Activated CD4-positive, alpha-beta T cell treated with anti-CD3 and anti-CD28 coated beads, Interleukin-10, Interleukin-2, amounts not matched to agents 100 ng/mL and 50 ng/mL, durations not matched to agents 16 hours and 8 hours (primary cell): Measurements from ENCODE around the gene DGKH.
A peak's percentile ranks its signal among the peaks of the same experiment; 100 is the strongest.

ENCODE experiments used
- DNase-seq: peaks from one replicate; pipeline ENCODE4 v3.0.0-alpha.2; 2020

The DGKH gene, protein sequence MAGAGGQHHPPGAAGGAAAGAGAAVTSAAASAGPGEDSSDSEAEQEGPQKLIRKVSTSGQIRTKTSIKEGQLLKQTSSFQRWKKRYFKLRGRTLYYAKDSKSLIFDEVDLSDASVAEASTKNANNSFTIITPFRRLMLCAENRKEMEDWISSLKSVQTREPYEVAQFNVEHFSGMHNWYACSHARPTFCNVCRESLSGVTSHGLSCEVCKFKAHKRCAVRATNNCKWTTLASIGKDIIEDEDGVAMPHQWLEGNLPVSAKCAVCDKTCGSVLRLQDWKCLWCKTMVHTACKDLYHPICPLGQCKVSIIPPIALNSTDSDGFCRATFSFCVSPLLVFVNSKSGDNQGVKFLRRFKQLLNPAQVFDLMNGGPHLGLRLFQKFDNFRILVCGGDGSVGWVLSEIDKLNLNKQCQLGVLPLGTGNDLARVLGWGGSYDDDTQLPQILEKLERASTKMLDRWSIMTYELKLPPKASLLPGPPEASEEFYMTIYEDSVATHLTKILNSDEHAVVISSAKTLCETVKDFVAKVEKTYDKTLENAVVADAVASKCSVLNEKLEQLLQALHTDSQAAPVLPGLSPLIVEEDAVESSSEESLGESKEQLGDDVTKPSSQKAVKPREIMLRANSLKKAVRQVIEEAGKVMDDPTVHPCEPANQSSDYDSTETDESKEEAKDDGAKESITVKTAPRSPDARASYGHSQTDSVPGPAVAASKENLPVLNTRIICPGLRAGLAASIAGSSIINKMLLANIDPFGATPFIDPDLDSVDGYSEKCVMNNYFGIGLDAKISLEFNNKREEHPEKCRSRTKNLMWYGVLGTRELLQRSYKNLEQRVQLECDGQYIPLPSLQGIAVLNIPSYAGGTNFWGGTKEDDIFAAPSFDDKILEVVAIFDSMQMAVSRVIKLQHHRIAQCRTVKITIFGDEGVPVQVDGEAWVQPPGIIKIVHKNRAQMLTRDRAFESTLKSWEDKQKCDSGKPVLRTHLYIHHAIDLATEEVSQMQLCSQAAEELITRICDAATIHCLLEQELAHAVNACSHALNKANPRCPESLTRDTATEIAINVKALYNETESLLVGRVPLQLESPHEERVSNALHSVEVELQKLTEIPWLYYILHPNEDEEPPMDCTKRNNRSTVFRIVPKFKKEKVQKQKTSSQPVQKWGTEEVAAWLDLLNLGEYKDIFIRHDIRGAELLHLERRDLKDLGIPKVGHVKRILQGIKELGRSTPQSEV

DNA sequence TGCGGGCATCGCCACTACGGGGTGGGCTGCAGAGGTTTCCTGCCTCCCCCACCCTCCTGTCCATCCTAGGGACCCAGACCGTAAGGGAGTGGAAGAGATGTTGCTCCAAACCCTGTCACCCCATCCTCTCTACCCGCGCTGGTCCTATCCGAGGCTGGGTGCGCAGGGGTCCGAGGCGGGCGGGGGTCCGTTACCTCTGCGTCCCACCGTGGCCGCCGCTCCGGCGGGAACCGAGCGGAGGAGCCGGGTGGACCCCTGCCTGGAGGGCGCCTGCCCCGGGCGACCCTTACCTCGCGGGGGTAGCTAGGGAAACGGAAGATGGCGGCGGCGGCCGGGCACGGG lies at the start of gene DGKH:
TSS of gene DGKH (plus strand) at position 307 of the 342 bp plus-strand sequence. CDS start 126 bp downstream, outside the sequence.
- no peak for DNase-seq

DNA sequence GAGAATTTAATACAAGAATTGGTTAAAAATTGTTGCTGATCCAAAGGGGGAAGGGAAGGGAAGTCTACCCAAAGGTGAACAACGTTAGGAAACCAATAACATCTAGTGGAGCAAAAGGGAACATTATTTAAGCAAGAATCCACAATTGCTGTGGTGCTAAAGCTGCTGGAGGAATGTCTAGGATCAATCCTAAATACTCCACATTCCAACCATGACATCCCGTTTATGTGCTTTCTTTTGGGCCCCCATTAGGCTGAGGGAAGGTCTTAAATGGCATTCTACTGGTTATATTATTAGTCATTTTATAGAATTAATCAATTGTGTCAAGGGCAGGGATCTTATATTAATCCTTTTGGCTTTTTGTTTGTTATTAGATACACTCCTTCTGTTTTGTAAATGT lies 47.6 kb upstream of the DGKH start:
- no peak for DNase-seq

DNA sequence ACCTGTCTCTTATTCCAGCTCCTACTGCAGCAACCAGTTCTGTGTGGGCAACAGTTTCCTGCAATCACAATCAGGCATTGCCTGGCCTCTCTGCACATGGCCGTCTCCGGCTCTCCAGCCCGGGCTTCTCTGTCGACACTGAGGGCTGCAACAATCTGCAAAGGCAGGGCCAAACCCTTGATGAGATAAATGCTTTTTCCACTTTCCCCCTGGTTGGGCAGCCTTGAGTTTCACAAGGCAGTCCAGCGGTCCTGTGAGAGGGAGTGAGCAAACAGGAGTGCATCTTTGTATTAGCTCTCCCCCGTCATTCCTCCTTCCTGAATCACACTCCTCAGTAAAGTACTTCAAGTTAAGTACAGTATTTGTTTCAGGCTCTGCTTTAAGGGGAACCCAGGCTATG lies 46.9 kb upstream of the DGKH start:
- no peak for DNase-seq

DNA sequence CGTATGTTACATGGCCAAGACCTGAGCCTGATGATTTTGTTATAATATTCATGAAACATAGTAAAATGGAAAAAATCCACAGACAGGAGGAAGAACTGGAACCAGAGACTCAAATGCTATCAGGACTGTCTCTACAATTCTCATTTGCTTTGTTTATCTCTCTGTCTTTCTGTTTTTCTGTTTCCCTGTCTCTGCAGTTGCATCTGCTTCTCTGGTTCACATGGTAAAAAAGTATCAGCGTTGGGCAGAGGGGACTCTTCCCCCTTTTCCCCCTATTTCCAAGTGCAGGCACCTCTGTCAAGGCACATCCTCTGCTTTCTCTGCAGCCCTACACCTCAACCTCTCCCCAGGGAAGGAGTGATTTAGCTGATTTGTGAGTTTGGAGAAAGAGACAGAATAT lies 46.4 kb upstream of the DGKH start:
- DNase-seq: no peak

DNA sequence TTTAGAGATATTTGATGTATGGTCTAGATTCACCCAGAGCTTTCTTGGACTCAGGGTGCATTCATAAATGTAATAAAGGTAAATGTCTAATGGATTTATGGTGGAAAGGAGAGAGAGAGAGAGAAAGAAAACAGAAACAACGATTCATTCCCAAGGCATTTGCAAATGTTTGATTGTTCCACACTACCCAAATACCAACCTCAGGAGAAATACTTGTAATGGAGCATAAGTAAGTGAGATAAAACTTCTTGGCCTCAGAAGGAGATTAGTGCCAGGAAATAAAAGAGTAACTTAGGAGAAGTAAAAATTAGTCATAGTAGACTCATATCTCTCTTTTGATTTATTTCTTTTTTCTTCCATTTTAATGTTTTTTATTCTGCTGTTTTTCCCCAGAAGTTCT lies 40.6 kb upstream of the DGKH start:
- DNase-seq: no peak

DNA sequence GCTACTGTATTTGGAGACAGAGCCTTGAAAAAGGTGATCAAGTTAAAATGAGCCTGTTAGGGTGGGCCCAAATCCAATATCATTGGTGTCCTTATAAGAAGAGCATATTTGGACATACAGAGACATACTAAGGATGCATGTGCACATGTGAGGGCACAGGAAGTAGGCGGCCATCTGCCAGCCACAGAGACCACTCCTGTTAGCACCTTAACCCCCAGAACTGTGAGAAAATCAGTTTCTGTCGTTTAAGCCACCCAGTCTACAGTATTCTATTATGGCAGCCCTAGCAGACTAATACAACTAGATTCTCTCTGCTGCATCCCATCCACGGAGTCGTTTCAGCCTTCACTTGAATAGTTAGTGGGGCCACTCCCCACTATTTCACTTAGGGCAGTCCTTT lies 39.4 kb upstream of the DGKH start:
- no peak for DNase-seq

DNA sequence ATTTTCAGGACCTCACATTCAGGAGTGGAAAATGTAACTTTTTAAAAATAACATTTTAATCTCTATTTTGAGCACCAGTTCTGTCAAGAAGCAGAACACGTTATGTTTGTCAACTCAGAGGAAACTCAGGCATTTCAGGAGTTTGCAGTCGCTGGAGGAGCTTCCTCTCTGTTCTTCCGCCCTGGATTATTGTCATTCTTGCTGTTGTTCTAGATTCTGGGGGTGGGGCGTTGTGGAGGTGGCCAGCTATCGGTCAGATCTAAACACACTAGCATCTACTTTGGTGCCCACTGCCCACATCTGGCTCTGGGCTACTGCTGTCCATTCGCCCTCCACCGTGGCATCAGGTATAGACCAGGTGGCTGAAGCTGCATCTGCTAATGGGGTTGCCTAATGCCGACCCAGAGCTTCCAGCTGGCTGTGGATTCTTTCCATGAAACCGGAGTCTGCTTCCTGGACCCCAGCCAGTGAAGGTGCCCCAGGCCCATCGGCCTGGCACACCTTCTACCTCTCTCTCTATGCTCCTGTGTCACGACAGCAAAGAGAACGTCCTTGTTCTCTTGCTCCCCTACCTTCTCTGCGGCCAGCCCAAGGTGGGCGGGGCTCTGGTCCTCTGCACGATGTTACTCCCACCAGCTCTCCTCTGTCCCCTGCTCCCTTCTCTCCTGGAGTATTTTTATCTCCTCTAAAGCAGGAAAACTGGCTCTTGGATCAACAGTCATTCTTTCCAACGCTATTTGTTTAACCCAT lies 36.7 kb upstream of the DGKH start:
- DNase-seq: no peak

DNA sequence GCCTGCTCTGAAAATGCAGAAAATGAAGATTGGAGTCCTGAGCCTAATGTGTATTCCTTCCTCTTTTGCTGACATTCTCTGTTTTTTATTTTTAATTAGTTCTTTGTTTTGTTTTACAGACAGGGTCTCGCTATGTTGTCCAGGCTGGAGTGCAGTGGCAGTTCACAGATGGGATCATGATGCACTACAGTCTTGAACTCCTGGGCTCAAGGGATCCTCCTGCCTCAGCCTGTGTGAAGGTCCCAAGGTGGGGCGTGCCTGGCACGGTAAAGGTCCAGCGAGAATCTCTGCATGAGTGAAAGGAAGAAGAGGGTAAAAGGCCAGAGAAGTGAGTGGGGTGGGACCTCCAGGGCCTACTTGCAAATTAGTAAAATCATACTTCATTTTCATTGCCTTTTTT lies 34.3 kb upstream of the DGKH start:
- no peak for DNase-seq

DNA sequence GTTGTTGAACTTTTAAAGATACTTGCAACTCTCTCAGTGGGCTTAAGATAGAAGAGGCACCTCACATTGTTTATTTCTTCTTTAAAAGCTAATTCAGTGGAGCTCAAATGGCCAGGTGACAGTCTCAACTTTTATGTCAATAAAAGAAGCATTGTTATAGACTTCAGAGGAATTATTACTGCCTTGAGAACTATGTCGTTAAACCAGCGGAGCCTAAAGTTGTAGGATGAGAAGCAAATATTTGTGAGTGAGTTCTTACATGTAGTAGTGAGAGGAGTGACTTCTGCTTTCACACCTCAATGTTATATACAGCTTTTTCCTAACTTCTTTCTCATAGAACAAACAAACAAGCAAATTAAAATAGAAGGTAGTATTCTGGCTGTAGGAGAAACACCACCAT lies 31.2 kb upstream of the DGKH start:
- DNase-seq: no peak

DNA sequence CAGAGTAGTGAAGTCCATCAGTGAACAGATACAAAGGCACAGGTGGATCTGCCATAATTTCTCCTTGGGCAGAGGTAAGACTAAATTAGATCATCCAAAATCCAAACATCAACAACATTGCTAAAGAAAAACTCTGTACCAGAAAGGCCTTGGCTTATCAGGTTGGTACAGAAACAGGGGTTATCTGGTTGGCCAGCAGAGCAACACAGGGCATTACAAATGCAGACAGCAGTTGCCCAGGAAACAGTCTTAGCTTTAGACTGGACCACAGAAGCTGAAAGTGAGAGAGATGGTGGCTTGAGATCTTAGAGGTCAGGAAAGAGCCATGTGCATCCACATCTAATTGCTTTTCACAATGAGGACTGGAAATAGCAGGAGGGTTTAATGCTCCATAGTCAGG lies 26.6 kb upstream of the DGKH start:
- no peak for DNase-seq

DNA sequence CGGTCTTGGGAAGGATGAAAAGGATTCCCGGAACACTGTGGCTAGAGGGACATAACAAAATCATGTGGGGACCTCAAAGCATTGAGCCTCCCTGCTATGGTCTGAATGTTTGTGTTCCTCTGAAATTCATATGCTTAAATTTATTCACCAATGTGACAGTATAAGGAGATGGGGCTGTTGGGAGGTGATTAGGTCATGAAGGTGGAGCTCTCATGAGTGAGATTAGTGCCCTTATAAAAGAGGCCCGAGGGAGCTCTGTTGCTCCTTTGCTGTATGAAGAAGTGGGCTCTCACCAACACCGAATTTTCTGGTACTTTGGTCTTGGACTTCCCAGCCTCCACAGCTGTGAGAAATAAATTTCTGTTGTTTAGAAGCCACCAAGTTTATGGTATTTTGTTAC lies 26.1 kb upstream of the DGKH start:
- no peak for DNase-seq

DNA sequence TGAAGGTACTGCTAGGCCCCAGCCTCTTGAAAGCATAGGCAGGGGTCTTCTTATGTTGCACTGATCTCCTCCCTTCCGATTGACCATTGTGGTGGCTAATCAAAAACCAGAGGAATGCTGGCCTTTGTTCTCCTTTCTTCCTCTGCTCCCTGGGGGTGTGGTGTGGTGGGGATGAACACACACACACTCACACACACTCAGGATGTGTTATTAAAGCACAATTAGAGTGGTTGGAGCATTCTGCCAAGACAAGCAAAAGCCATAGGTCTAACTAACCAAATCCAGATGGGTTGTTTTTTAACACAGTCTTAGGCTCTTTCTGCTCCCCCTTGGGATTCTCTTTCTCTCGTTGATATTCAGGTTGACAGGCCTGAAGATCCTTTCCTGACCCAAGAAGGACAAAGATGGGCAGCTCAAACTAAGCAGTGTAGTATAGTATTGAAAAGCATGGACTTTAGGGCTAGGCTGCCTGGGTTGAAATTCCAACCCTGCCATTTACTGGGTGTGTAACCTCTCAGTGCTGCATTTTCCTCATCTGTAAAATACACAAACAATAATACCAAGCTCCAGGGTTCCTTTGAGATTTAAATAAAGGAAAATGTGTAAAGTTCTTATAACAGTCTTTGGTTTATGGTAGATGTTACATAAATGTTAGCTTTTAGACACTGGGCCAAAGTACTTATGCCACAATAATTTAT lies 25.5 kb upstream of the DGKH start:
- DNase-seq: no peak

DNA sequence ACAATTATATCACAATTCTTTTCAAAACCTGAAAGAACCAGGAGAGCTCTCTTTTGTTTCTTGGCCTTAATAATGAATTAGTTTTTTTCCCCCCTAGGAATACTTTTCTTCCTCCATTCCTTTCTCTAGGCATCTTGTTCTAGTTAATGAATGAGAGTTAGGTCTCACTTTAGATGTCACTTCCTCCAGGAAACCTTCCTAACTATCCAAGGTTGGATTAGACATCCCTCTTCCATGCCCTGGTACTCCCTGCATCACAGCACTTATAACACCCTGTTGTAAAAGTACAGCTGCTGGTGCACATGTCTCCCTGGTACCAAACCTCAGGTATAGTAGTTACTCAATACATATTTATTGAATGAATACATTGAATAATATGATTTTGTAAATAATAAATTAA lies 21.2 kb upstream of the DGKH start:
- no peak for DNase-seq

DNA sequence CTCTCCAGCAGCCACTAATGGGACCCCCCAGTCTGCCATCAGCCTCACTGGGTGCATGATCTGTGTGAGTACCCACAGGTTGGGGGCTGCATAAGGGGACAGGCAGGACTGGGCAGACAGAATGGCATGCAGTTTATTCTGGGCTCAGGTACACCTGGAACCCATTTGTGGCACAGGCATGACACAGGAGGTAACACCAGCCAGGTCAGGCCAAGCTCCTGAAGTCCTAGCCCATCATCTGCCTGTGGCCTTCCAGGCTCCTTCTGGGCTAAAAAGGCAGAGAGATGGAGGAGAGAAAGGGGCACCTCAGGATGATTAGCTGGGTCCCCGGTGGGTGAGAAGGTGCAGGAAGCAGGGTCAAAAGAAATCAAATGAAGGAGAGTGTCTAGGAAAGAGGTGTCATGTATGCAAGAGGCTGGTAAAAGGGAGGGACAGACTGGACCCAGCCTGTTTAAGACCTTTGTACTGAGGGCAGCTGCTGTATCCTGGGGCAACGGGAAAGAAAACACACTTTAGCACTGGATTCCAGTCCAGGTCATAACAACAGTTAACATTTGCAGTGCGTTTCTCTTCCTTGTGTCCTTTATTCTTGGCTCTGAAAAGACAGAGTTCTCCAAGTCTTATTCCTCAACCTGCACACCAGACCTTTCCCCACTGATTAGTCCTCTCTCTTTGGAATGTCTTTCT lies 20.2 kb upstream of the DGKH start:
- DNase-seq: no peak

DNA sequence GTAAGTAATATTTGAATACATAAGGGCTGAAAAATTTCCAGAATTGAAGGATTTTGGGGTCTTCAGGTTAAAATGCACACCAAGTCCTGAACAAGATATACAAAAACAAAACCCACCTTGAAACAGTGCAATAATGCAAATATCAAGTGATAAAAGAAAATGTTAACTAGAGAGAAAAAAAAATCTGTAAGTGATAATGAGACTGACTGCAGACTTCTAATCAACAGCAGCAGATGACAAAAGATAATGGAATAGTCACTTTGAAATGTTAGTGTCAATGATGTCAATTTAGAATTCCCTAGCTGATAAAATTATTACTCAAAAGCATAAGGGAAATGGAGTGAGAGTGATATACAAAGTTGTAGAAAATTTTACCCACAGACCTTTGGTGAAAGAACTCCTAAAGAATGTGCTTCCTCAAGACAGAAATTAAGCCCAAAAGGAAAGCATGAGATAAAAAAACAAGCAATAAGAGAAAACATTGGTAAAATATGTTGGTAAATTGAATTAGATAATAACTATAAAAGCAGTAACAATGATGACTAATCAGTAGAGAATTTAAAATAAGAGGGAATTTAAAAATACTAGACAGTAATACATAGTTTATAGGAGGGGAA lies 12.4 kb upstream of the DGKH start:
- DNase-seq: no peak

DNA sequence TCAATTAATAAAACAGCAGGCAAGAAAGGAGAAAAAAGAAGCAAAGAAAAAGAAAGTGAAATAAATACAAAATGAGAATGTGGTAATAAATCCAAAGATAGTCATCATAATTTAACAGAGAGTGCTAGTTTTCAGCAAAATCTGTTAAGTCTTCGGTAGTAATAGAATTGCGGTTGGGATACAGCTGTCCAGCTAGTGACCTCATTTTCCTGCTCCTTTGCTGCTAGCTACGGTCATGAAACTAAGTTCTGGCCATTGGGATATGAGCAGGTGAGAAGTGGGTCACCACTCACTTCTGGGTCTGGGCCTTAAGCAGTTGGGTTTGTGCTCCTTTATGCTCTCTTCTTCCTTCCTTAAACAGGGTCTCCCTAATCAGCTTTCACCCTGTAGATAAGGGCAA lies 11.7 kb upstream of the DGKH start:
- DNase-seq: no peak

DNA sequence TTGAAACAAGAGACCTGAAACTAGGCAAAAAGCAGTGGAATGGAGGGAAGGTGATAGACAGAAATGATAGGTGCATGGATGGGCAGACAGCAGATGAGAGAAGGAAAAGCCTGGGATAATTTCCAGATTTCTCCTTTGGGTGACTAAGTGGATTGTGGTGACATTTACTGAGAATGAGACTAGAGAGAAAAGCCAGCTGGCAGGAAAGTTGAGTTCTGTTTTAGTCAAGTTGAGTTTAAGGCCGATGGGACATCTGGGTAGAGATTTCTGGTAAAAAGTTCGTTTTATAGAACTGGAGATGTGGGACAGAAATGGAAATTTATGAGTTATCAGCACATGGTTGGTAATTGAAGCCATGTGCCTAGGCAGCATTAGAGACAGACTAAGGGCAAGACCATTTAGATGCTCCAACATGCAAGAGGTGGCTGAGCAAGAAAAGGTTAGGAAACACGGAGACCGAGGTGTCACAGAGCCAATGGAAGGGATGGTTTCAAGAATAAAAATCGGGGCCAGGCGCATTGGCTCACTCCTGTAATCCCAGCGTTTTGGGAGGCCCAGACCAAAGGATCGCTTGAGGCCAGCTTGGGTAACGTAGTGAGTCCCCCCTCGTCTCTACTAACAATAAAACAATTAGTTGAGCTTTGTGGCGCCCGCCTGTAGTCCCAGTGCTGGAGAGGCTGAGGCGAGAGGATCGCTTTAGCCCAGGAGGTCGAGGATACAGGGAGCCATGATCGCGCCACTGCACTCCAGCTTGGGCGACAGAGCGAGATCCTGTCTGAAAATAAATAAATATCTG lies 9.6 kb upstream of the DGKH start:
- no peak for DNase-seq

DNA sequence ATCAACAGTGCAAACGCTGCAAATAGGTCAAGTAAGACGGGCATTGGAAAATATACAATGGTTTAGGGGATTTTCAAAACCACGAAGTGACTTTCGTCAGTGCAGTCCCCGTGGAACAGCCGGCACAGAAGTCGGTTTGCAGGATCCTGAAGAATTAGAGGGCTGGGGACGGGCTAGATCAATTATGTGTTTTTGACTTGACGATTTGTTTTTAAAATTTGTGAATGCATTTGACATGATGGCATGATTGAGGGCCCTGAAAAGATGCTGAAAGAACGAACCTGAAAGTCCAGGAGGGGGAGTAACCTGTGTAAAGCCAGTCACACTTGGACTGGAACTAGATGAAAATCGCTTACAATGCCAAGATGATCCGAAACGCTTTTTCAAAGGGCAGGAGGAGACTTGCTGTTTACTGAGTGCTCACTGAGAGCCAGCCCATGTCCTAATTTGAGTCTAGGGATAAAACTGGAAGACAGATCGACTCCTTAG lies 8.9 kb upstream of the DGKH start:
- peak; percentile 17 for DNase-seq

DNA sequence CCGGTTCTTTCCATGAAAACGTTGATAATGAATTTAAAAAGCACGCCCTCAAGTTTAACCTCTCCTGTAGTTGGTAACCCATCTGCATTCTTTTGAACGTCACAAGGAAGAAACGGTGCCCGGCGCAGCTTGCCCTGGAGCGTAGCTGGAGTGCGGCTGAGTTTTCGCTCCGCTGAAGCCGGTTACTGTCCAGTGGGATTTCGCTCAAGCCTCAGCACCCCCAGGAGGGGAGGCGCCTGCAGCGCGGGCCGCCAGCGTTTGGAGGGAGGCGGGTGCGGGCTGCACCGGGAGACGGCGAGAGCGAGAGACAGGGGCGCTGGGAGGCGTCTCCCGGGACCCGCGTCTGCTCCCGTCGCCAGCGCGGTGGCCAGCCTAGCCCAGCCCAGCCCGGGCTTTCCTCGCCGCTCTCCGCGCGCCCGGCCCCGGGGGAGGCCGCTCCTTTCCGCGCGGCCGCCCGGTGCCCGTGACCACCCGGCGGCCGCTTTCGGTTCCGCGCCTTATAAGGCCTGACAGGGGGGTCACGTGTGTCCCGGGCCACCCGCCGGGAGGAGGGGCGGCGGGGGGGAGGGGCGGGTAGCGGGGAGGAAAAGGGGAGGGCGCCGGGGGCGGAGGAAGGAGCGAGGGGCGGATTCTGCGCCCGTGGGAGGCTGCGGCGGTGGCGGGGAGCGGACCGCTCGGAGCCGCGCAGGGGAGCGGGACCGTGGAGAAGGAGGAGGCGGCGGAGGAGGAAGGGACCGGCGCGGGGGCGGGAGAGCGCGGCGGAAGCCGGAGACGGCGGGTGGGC lies 8.3 kb upstream of the DGKH start:
- DNase-seq: peak; percentile 92

DNA sequence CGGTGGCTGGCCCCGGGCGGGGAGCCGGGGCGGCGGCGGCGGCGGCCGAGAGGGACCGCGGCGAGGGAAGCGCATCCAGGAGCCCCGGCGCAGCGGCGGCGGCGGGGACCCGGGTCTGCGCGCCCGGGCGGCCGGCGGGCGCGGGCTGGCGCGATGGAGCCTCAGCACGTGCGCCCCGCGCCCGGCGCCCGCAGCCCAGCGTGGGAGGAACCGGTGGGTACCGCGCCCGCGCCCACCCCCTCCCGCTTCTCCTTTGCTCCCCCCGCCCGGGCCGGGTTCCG lies 7.8 kb upstream of the DGKH start:
- no peak for DNase-seq
